Brain pericyte (primary cell): ENCODE data around the gene TRAF3IP3.
A peak's percentile ranks its signal among the peaks of the same experiment; 100 is the strongest.

Source experiments
- DNase-seq: peaks from one replicate; pipeline ENCODE4 v3.0.0-alpha.2; 2012; ENCODE audit warnings: low read depth, low spot score

Gene TRAF3IP3

GRCh38 chr1:209797978-209798639 is 42.3 kb downstream of the TRAF3IP3 start:
- DNase-seq = no peak

- DNase-seq = no peak
Observed at GRCh38 chr1:209800984-209801834, 45.4 kb downstream of the TRAF3IP3 start.

- DNase-seq = no peak
Observed at GRCh38 chr1:209802117-209802779, 46.4 kb downstream of the TRAF3IP3 start.

GRCh38 chr1:209802780-209803152 is 46.9 kb downstream of the TRAF3IP3 start:
- DNase-seq = no peak

GRCh38 chr1:209803568-209803967 is 47.7 kb downstream of the TRAF3IP3 start:
- DNase-seq = no peak

GRCh38 chr1:209805341-209805781 is 49.5 kb downstream of the TRAF3IP3 start:
- DNase-seq = no peak

GRCh38 chr1:209805875-209806760 is 50.3 kb downstream of the TRAF3IP3 start, which contains the start of gene IRF6:
IRF6 (minus strand) TSS chr1:209806142; CDS start chr1:209801413, 4,729 bp downstream.
- DNase-seq = no peak

GRCh38 chr1:209807509-209807908 is 51.7 kb downstream of the TRAF3IP3 start:
- DNase-seq = no peak

- peak; percentile 66 for DNase-seq
Observed at GRCh38 chr1:209808059-209808581, 52.3 kb downstream of the TRAF3IP3 start.

- no peak for DNase-seq
Observed at GRCh38 chr1:209809611-209810010, 53.8 kb downstream of the TRAF3IP3 start.

- DNase-seq = no peak
Observed at GRCh38 chr1:209810783-209811182, 54.9 kb downstream of the TRAF3IP3 start.

- DNase-seq = no peak
Observed at GRCh38 chr1:209813902-209814301, 58.0 kb downstream of the TRAF3IP3 start.

- no peak for DNase-seq
Observed at GRCh38 chr1:209815490-209815889, 59.6 kb downstream of the TRAF3IP3 start.

- no peak for DNase-seq
Observed at GRCh38 chr1:209815931-209816341, 60.1 kb downstream of the TRAF3IP3 start.

GRCh38 chr1:209816923-209817322 is 61.1 kb downstream of the TRAF3IP3 start:
- no peak for DNase-seq

GRCh38 chr1:209817691-209818090 is 61.8 kb downstream of the TRAF3IP3 start:
- no peak for DNase-seq

GRCh38 chr1:209819058-209819457 is 63.2 kb downstream of the TRAF3IP3 start:
- DNase-seq = no peak

- no peak for DNase-seq
Observed at GRCh38 chr1:209820986-209821385, 65.1 kb downstream of the TRAF3IP3 start.

- no peak for DNase-seq
Observed at GRCh38 chr1:209822706-209823105, 66.9 kb downstream of the TRAF3IP3 start.

- DNase-seq = no peak
Observed at GRCh38 chr1:209823143-209824041, 67.5 kb downstream of the TRAF3IP3 start.
